OCI-LY7 (cell line): ENCODE measurements around the gene SCRN2. TPM values are rescaled to one million over a fixed set of nuclear protein-coding genes. Genes with fewer than 3 reads are reported as not detected.

Experiments
- Bru-seq: library from RNA; stranded (reverse); fragments of 400-500 nt; gene quantifications from one replicate; lab custom pipeline; 2021; lab: Mats Ljungman, UMichigan
- BruChase-seq, 2 experiments: library from RNA; stranded (reverse); fragments of 400-500 nt; gene quantifications; one replicate each; lab custom pipeline; 2021; lab: Mats Ljungman, UMichigan
- BruUV-seq: library from RNA; stranded (reverse); fragments of 400-500 nt; replicated peaks from 2 replicates; lab custom pipeline; 2021; lab: Mats Ljungman, UMichigan
- CTCF ChIA-PET: fragments of 300-600 bp; sonication (Branson Sonifier 250); formaldehyde crosslinking; loops from one replicate; lab custom pipeline; 2022; ENCODE audit warnings: antibody characterized with exemption; ENCODE audit not compliant: unreplicated experiment; lab: Charles Lee
- POLR2A ChIA-PET: fragments of 300-600 bp; sonication (Branson Sonifier 250); formaldehyde crosslinking; loops from one replicate; lab custom pipeline; 2022; ENCODE audit warnings: antibody characterized with exemption; lab: Charles Lee
- DNase-seq: peaks from one replicate; pipeline ENCODE4 v3.0.0-alpha.2; 2015; ENCODE audit warnings: low spot score
- H2AFZ ChIP-seq: fragments of 200-600 bp; sonication (generic), shearing (Covaris generic); 2 replicates; pipeline ENCODE4 v1.6.1; 2014; ENCODE audit warnings: mild to moderate bottlenecking, antibody characterized with exemption, low read length, moderate library complexity
- H3K27ac ChIP-seq: fragments of 200-600 bp; sonication (generic); 2 replicates; pipeline ENCODE4 v1.5.1; 2014; ENCODE audit warnings: mixed run types, low read depth, mild to moderate bottlenecking, moderate library complexity, low read length, inconsistent platforms; ENCODE audit not compliant: poor library complexity, severe bottlenecking
- H3K36me3 ChIP-seq: fragments of 200-600 bp; sonication (generic); 2 replicates; pipeline ENCODE4 v1.6.1; 2014; ENCODE audit warnings: mild to moderate bottlenecking, antibody characterized with exemption, low read length, moderate library complexity, mixed read lengths; ENCODE audit not compliant: insufficient read depth
- H3K4me1 ChIP-seq: fragments of 200-600 bp; sonication (generic); 2 replicates; pipeline ENCODE4 v1.5.1; 2014; ENCODE audit warnings: mild to moderate bottlenecking, low read length; ENCODE audit not compliant: insufficient read depth, poor library complexity, severe bottlenecking
- H3K4me2 ChIP-seq: fragments of 200-600 bp; sonication (generic); 2 replicates; pipeline ENCODE4 v1.6.1; 2014; ENCODE audit warnings: mild to moderate bottlenecking, low read length
- H3K4me3 ChIP-seq: fragments of 200-600 bp; sonication (generic); 2 replicates; pipeline ENCODE4 v1.5.1; 2014; ENCODE audit warnings: mild to moderate bottlenecking, low read depth, low read length; ENCODE audit not compliant: poor library complexity, severe bottlenecking
- H3K79me2 ChIP-seq: fragments of 200-600 bp; sonication (generic); 2 replicates; pipeline ENCODE4 v1.6.1; 2016; ENCODE audit warnings: low read depth, mild to moderate bottlenecking, low read length, moderate library complexity, mixed read lengths; ENCODE audit not compliant: insufficient read depth
- H3K9me2 ChIP-seq: fragments of 200-600 bp; sonication (generic); 2 replicates; pipeline ENCODE4 v1.6.1; 2016; ENCODE audit warnings: mild to moderate bottlenecking, low read length, mixed read lengths; ENCODE audit not compliant: insufficient read depth
- H3K9me3 ChIP-seq: fragments of 200-600 bp; sonication (generic); 2 replicates; pipeline ENCODE4 v1.6.1; 2014; ENCODE audit warnings: mild to moderate bottlenecking, mixed run types, low read length, mixed read lengths
- H4K20me1 ChIP-seq: fragments of 200-600 bp; sonication (generic); 2 replicates; pipeline ENCODE4 v1.6.1; 2014; ENCODE audit warnings: mild to moderate bottlenecking, antibody characterized with exemption, low read length, moderate library complexity, mixed read lengths; ENCODE audit not compliant: insufficient read depth
- EZH2phosphoT487 ChIP-seq: fragments of 200-600 bp; sonication (generic); IDR thresholded peaks from 2 replicates; pipeline ENCODE4 v1.6.1; 2018; ENCODE audit warnings: low read depth, borderline replicate concordance, mild to moderate bottlenecking, mixed run types, antibody characterized with exemption, low read length, moderate library complexity, mixed read lengths
- intact Hi-C: fragments of 100-400 bp; cut with micrococcal nuclease; formaldehyde crosslinking; loops from one replicate; pipeline ENCODE4 v1.10.0; 2022; ENCODE audit not compliant: unreplicated experiment
- long read RNA-seq: library from polyadenylated mRNA; stranded (forward); transcript quantifications from one replicate; pipeline ENCODE4 v2.0.0, GENCODE V29; 2022
- total RNA-seq, 2 experiments: library from RNA; depleted of rRNA in 1 of 2; stranded (reverse); fragments of >200 nt in 1 of 2; shearing (Covaris generic) in 1 of 2; gene quantifications; 2 replicates each; pipeline ENCODE4 v1.2.3, GENCODE V29; 2014 to 2022
- TF ChIP-seq, protein P1 (sequence below): fragments of 200-600 bp; sonication (generic); conservative IDR thresholded peaks from 2 replicates; pipeline ENCODE4 v1.5.1; 2014; ENCODE audit warnings: mild to moderate bottlenecking, antibody characterized with exemption, low read length, moderate library complexity, mixed read lengths

The SCRN2 gene
- total RNA-seq (2014; rRNA removed; shearing (Covaris generic)) (33.9 and 42.9 TPM in 2 replicates), total RNA-seq (2022) (37.3 and 39.1 TPM in 2 replicates), Bru-seq, nascent RNA (percentile 48 among the genes with signal in this experiment), BruChase-seq, experiment 1, labeled RNA remaining after a 6-hour chase (percentile 55 among the genes with signal in this experiment), BruChase-seq, experiment 2, labeled RNA remaining after a 2-hour chase (percentile 55 among the genes with signal in this experiment)
- long read RNA-seq, transcript SCRN2-212 (7 exons, 1,745 nt) = minor isoform, 5 of 84 reads
- long read RNA-seq, transcript SCRN2-201 (8 exons, 1,548 nt) = major isoform, 44 of 84 reads
- long read RNA-seq, transcript SCRN2-202 (7 exons, 1,779 nt) = minor isoform, 13 of 84 reads
- long read RNA-seq, partial matches to known transcripts = 8 of 84 reads
- long read RNA-seq, other reads (novel, unspliced or antisense) = 13 of 84 reads

DNA sequence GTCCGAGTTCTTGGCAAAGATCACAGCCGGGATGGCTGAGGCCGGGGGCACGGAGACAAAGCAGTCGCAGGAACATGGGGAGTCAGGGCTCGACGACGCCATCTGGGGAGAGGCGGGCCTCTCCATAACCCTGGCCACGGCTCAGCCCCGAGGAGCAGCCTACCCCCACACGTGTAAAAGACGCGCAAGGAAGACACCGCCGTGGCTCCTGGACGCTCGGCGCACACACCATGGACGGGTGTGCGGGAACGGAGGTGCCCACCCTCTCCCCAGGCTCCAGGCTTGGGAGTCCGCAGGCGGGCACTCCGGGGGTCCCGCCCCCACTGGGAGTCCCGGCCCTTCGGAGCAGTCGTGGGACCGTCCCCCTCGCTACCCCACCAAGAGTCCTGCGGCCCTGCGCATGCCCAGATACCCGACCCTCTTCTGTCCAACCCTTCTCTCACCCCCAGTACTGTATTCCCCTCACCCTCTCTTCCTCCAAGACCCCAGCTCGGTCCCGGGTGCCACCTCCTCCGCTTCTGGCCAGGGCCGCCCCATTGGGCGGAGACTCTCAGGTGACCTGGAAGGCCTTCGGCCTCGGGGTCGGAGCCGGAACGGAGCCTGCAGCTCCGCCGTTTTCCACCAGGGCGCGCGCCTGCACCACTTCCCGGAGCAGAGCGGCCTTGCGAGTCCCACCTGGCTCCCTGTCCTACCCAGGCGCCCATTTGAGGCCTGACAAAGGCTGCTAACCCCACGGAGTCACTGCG is at the start of gene SCRN2:
TSS of gene SCRN2 (minus strand) at position 532 of the 746 bp plus-strand sequence. CDS start at position 102, 430 bp downstream.
- intact Hi-C loops = loop anchor here (1.0 to 5.0 kb wide), 2 partner anchors 49 to 131 kb away; partner anchors contain the start of gene CDK5RAP3
- Histone ChIP-seq H3K27ac (no peak within 1 kb of the TSS), H4K20me1 (no peaks in the 10 kb centered on the region), H3K36me3 (no peaks in the 10 kb centered on the region), H3K4me1 (peaks cover 37% of the 10 kb centered on the region), H3K4me2 (peak within 1 kb of the TSS; percentile 90), H2AFZ (peak within 1 kb of the TSS; percentile 90), H3K79me2 (no peaks in the 10 kb centered on the region), H3K4me3 (peak within 1 kb of the TSS; percentile 78), H3K9me3 (no peaks in the 10 kb centered on the region), H3K9me2 (no peaks in the 10 kb centered on the region)
- DNase-seq = peak; percentile 88
- TSS peak; percentile 78 for BruUV-seq
- CTCF ChIA-PET = interaction anchor here (0.6 to 1.4 kb wide), 5 partner anchors 49 to 106 kb away, joined by 3 to 6 read pairs (median 5); no protein-coding TSS in a partner anchor
- POLR2A ChIA-PET = interaction anchor here (0.6 to 2.0 kb wide), 5 partner anchors 10 to 54 kb away, joined by 3 to 13 read pairs (median 4); partner anchors contain the start of genes LRRC46, MRPL10, OSBPL7 and SP2
- TF ChIP-seq, protein P1, sequence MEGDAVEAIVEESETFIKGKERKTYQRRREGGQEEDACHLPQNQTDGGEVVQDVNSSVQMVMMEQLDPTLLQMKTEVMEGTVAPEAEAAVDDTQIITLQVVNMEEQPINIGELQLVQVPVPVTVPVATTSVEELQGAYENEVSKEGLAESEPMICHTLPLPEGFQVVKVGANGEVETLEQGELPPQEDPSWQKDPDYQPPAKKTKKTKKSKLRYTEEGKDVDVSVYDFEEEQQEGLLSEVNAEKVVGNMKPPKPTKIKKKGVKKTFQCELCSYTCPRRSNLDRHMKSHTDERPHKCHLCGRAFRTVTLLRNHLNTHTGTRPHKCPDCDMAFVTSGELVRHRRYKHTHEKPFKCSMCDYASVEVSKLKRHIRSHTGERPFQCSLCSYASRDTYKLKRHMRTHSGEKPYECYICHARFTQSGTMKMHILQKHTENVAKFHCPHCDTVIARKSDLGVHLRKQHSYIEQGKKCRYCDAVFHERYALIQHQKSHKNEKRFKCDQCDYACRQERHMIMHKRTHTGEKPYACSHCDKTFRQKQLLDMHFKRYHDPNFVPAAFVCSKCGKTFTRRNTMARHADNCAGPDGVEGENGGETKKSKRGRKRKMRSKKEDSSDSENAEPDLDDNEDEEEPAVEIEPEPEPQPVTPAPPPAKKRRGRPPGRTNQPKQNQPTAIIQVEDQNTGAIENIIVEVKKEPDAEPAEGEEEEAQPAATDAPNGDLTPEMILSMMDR = peak; percentile 88
- no peak for TF ChIP-seq EZH2phosphoT487

DNA sequence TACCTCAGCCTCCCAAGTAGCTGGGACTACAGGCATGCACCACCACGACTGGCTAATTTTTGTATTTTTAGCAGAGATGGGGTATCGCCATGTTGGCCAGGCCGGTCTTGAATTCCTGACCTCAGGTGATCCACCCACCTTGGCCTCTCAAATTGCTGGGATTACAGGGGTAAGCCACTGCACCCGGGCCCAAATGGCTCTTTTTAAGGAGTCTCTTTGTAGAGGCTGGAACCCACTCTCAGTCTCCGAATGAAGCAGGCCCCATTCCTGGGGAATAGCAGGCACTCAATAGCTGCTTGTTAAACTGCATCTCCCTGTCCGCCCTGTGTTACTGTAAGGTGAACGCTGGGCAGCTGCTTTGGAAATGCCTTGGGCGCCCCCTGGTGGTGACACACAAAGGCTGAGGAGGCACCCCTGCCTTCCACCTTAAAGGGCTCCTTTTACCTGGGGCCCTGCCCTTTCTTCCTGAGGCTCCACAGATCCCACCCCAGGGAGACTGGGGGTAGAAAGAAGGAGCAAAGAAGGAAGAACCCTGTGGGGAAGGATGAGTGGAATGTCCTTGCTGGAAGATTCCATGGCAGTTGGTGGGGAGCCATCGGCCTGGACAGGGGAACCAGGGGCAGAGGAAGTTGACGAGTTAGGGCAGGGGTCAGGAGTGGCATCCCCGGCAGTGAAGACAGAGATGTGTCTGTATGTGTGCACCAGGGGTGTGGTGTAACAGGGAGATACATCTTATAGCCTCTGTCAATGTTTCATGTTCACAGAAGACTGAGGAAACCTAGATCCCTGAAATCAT is 48.9 kb upstream of the SCRN2 start:
- POLR2A ChIA-PET = interaction anchor here (0.5 to 1.3 kb wide), 2 partner anchors 14 to 49 kb away, joined by 3 to 4 read pairs; partner anchors contain the start of gene SCRN2
- peak; percentile 83 for DNase-seq
- TF ChIP-seq, protein P1 = peak; percentile 95
- TF ChIP-seq EZH2phosphoT487 = no peak
- Histone ChIP-seq H4K20me1 (no peaks in the 10 kb centered on the region), H3K36me3 (no peaks in the 10 kb centered on the region), H2AFZ (no peak overlapping the region), H3K9me3 (no peaks in the 10 kb centered on the region), H3K4me2 (no peak overlapping the region), H3K4me1 (peaks cover 22% of the 10 kb centered on the region), H3K9me2 (no peaks in the 10 kb centered on the region), H3K4me3 (no peak overlapping the region), H3K27ac (no peak overlapping the region), H3K79me2 (0 out of 2 replicates have a peak, but pooled peaks cover 5% of the 10 kb centered on the region)
- CTCF ChIA-PET = interaction anchor here (1.0 to 1.5 kb wide), 2 partner anchors 47 to 49 kb away, joined by 3 to 6 read pairs; partner anchors contain the start of gene SCRN2
- intact Hi-C loops = loop anchor here (1.0 to 2.0 kb wide), 2 partner anchors 49 to 113 kb away; partner anchors contain the start of gene SCRN2
- BruUV-seq = no TSS peak
